OCI-LY7 (cell line): ENCODE measurements around the gene RELN. TPM values are rescaled to one million over a fixed set of nuclear protein-coding genes. Genes with fewer than 3 reads are reported as not detected.

Experiments used
- BruUV-seq: library from RNA; stranded (reverse); fragments of 400-500 nt; replicated peaks from 2 replicates; lab custom pipeline; 2021; lab: Mats Ljungman, UMichigan
- CTCF ChIA-PET: fragments of 300-600 bp; sonication (Branson Sonifier 250); formaldehyde crosslinking; loops from one replicate; lab custom pipeline; 2022; ENCODE audit warnings: antibody characterized with exemption; ENCODE audit not compliant: unreplicated experiment; lab: Charles Lee
- POLR2A ChIA-PET: fragments of 300-600 bp; sonication (Branson Sonifier 250); formaldehyde crosslinking; loops from one replicate; lab custom pipeline; 2022; ENCODE audit warnings: antibody characterized with exemption; lab: Charles Lee
- DNase-seq: peaks from one replicate; pipeline ENCODE4 v3.0.0-alpha.2; 2015; ENCODE audit warnings: low spot score
- H2AFZ ChIP-seq: fragments of 200-600 bp; sonication (generic), shearing (Covaris generic); 2 replicates; pipeline ENCODE4 v1.6.1; 2014; ENCODE audit warnings: mild to moderate bottlenecking, antibody characterized with exemption, low read length, moderate library complexity
- H3K27ac ChIP-seq: fragments of 200-600 bp; sonication (generic); 2 replicates; pipeline ENCODE4 v1.5.1; 2014; ENCODE audit warnings: mixed run types, low read depth, mild to moderate bottlenecking, moderate library complexity, low read length, inconsistent platforms; ENCODE audit not compliant: poor library complexity, severe bottlenecking
- H3K36me3 ChIP-seq: fragments of 200-600 bp; sonication (generic); 2 replicates; pipeline ENCODE4 v1.6.1; 2014; ENCODE audit warnings: mild to moderate bottlenecking, antibody characterized with exemption, low read length, moderate library complexity, mixed read lengths; ENCODE audit not compliant: insufficient read depth
- H3K4me1 ChIP-seq: fragments of 200-600 bp; sonication (generic); 2 replicates; pipeline ENCODE4 v1.5.1; 2014; ENCODE audit warnings: mild to moderate bottlenecking, low read length; ENCODE audit not compliant: insufficient read depth, poor library complexity, severe bottlenecking
- H3K4me2 ChIP-seq: fragments of 200-600 bp; sonication (generic); 2 replicates; pipeline ENCODE4 v1.6.1; 2014; ENCODE audit warnings: mild to moderate bottlenecking, low read length
- H3K4me3 ChIP-seq: fragments of 200-600 bp; sonication (generic); 2 replicates; pipeline ENCODE4 v1.5.1; 2014; ENCODE audit warnings: mild to moderate bottlenecking, low read depth, low read length; ENCODE audit not compliant: poor library complexity, severe bottlenecking
- H3K79me2 ChIP-seq: fragments of 200-600 bp; sonication (generic); 2 replicates; pipeline ENCODE4 v1.6.1; 2016; ENCODE audit warnings: low read depth, mild to moderate bottlenecking, low read length, moderate library complexity, mixed read lengths; ENCODE audit not compliant: insufficient read depth
- H3K9me2 ChIP-seq: fragments of 200-600 bp; sonication (generic); 2 replicates; pipeline ENCODE4 v1.6.1; 2016; ENCODE audit warnings: mild to moderate bottlenecking, low read length, mixed read lengths; ENCODE audit not compliant: insufficient read depth
- H3K9me3 ChIP-seq: fragments of 200-600 bp; sonication (generic); 2 replicates; pipeline ENCODE4 v1.6.1; 2014; ENCODE audit warnings: mild to moderate bottlenecking, mixed run types, low read length, mixed read lengths
- H4K20me1 ChIP-seq: fragments of 200-600 bp; sonication (generic); 2 replicates; pipeline ENCODE4 v1.6.1; 2014; ENCODE audit warnings: mild to moderate bottlenecking, antibody characterized with exemption, low read length, moderate library complexity, mixed read lengths; ENCODE audit not compliant: insufficient read depth
- EZH2phosphoT487 ChIP-seq: fragments of 200-600 bp; sonication (generic); IDR thresholded peaks from 2 replicates; pipeline ENCODE4 v1.6.1; 2018; ENCODE audit warnings: low read depth, borderline replicate concordance, mild to moderate bottlenecking, mixed run types, antibody characterized with exemption, low read length, moderate library complexity, mixed read lengths
- intact Hi-C: fragments of 100-400 bp; cut with micrococcal nuclease; formaldehyde crosslinking; loops from one replicate; pipeline ENCODE4 v1.10.0; 2022; ENCODE audit not compliant: unreplicated experiment
- total RNA-seq, 2 experiments: library from RNA; depleted of rRNA in 1 of 2; stranded (reverse); fragments of >200 nt in 1 of 2; shearing (Covaris generic) in 1 of 2; gene quantifications; 2 replicates each; pipeline ENCODE4 v1.2.3, GENCODE V29; 2014 to 2022
- TF ChIP-seq, protein P1 (sequence below): fragments of 200-600 bp; sonication (generic); conservative IDR thresholded peaks from 2 replicates; pipeline ENCODE4 v1.5.1; 2014; ENCODE audit warnings: mild to moderate bottlenecking, antibody characterized with exemption, low read length, moderate library complexity, mixed read lengths

Gene RELN
- total RNA-seq, 2 experiments from 2014 or later: not detected

DNA sequence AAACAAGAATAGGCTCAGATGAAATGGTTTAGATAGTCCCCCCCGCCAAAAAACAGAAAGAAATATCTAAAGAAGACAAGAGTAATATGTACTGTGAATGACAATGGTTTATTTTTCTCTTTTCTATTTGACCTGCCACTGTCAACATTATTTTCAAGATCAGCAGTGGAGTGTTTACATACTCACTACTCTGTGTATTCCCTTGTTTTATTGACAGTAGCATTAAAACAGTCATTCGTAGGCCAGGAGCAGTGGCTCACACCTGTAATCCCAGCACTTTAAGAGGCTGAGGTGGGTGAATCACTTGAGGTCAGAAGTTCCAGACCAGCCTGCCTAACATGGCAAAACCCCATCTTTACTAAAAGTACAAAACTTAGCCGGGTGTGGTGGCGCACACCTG, 298.2 kb downstream of the RELN start:
- no peak for DNase-seq

GRCh38 chr7:103690242-103690974, 299.1 kb downstream of the RELN start:
- no peak for DNase-seq
- Histone ChIP-seq H3K36me3 (no peaks in the 10 kb centered on the region), H3K4me3 (no peak overlapping the region), H3K79me2 (no peaks in the 10 kb centered on the region), H3K4me2 (no peak overlapping the region), H3K27ac (no peak overlapping the region), H3K9me2 (no peaks in the 10 kb centered on the region), H3K4me1 (no peaks in the 10 kb centered on the region), H4K20me1 (no peaks in the 10 kb centered on the region), H3K9me3 (no peaks in the 10 kb centered on the region), H2AFZ (no peak overlapping the region)
- TF ChIP-seq, protein P1, sequence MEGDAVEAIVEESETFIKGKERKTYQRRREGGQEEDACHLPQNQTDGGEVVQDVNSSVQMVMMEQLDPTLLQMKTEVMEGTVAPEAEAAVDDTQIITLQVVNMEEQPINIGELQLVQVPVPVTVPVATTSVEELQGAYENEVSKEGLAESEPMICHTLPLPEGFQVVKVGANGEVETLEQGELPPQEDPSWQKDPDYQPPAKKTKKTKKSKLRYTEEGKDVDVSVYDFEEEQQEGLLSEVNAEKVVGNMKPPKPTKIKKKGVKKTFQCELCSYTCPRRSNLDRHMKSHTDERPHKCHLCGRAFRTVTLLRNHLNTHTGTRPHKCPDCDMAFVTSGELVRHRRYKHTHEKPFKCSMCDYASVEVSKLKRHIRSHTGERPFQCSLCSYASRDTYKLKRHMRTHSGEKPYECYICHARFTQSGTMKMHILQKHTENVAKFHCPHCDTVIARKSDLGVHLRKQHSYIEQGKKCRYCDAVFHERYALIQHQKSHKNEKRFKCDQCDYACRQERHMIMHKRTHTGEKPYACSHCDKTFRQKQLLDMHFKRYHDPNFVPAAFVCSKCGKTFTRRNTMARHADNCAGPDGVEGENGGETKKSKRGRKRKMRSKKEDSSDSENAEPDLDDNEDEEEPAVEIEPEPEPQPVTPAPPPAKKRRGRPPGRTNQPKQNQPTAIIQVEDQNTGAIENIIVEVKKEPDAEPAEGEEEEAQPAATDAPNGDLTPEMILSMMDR: no peak
- TF ChIP-seq EZH2phosphoT487: no peak
- ChIA-PET CTCF (no interaction called here), POLR2A (interaction anchor here (0.5 to 0.9 kb wide), 2 partner anchors 23 to 68 kb away, joined by 3 to 4 read pairs; no protein-coding TSS in a partner anchor)
- BruUV-seq: no TSS peak
- intact Hi-C loops: no loop called here

More for the DNA sequence above, 298.2 kb downstream of the RELN start:
- Histone ChIP-seq H3K27ac (no peak overlapping the region), H3K4me1 (no peaks in the 10 kb centered on the region), H3K9me2 (no peaks in the 10 kb centered on the region), H3K79me2 (no peaks in the 10 kb centered on the region), H3K9me3 (no peaks in the 10 kb centered on the region), H4K20me1 (no peaks in the 10 kb centered on the region), H3K4me3 (no peak overlapping the region), H3K4me2 (no peak overlapping the region), H3K36me3 (no peaks in the 10 kb centered on the region), H2AFZ (no peak overlapping the region)
- no peak for TF ChIP-seq EZH2phosphoT487
- TF ChIP-seq, protein P1: no peak
- ChIA-PET CTCF (no interaction called here), POLR2A (no interaction called here)
- intact Hi-C loops: no loop called here
- no TSS peak for BruUV-seq

GRCh38 chr7:103689255-103689654, 300.2 kb downstream of the RELN start:
- BruUV-seq: no TSS peak
- Histone ChIP-seq H3K27ac (no peak overlapping the region), H3K4me3 (no peak overlapping the region), H3K4me2 (no peak overlapping the region), H4K20me1 (no peaks in the 10 kb centered on the region), H2AFZ (no peak overlapping the region), H3K9me2 (no peaks in the 10 kb centered on the region), H3K36me3 (no peaks in the 10 kb centered on the region), H3K79me2 (no peaks in the 10 kb centered on the region), H3K4me1 (no peaks in the 10 kb centered on the region), H3K9me3 (no peaks in the 10 kb centered on the region)
- TF ChIP-seq, protein P1: no peak
- no peak for TF ChIP-seq EZH2phosphoT487
- DNase-seq: no peak
- ChIA-PET POLR2A (no interaction called here), CTCF (no interaction called here)
- intact Hi-C loops: no loop called here
